HCT116 (cell line): ENCODE measurements around the gene SLC34A2. TPM values are rescaled to one million over a fixed set of nuclear protein-coding genes. Genes with fewer than 3 reads are reported as not detected.

Experiments used
- ATAC-seq: fragments of 200-7000 bp; cut with Tn5 transposase; 2 replicates; pipeline ENCODE4 v1.9.1; 2020; ENCODE audit warnings: mild to moderate bottlenecking, moderate library complexity
- BruUV-seq: library from RNA; stranded (reverse); fragments of 400-500 nt; replicated peaks from 2 replicates; lab custom pipeline; 2021; lab: Mats Ljungman, UMichigan
- CTCF ChIA-PET: fragments of 300-600 bp; sonication (Branson Sonifier 250); formaldehyde crosslinking; loops from one replicate; lab custom pipeline; 2021; ENCODE audit warnings: antibody characterized with exemption; lab: Charles Lee
- POLR2A ChIA-PET: fragments of 300-600, 350-600 bp; sonication (Branson Sonifier 250); formaldehyde crosslinking; loops from one replicate; lab custom pipeline; 2021; ENCODE audit warnings: antibody characterized with exemption; lab: Charles Lee
- RAD21 ChIA-PET, 2 experiments: fragments of 300-600 bp; sonication (Branson Sonifier 250); formaldehyde crosslinking; loops; one replicate each; lab custom pipeline; 2023; ENCODE audit warnings: low total read pairs in 2 of 2; ENCODE audit not compliant: uncharacterized antibody in 2 of 2, unreplicated experiment in 2 of 2, low non-redundant PET in 1 of 2; lab: Charles Lee
- DNase-seq: peaks from one replicate; pipeline ENCODE4 v3.0.0-alpha.2; 2010; ENCODE audit warnings: low read depth, low spot score
- H2AFZ ChIP-seq: fragments of 200-600 bp; shearing (Covaris generic), sonication (generic); 2 replicates; pipeline ENCODE4 v1.6.1; 2017; ENCODE audit warnings: low read depth, mixed run types, mixed read lengths, antibody characterized with exemption, low read length; ENCODE audit not compliant: poor library complexity, severe bottlenecking
- H3K27ac ChIP-seq: 2 replicates; pipeline ENCODE4 v1.5.1; 2012; ENCODE audit warnings: low read depth, low read length
- H3K27me3 ChIP-seq: fragments of 200-600 bp; sonication (generic); 2 replicates; pipeline ENCODE4 v1.6.1; 2016; ENCODE audit warnings: mixed run types, low read length, mixed read lengths; ENCODE audit not compliant: insufficient read depth
- H3K36me3 ChIP-seq, 2 experiments: fragments of 200-500 bp in 1 of 2; fragments of 200-600 bp in 1 of 2; sonication (Bioruptor generic) in 1 of 2; sonication (generic) in 1 of 2; 2 replicates each; pipeline versions ENCODE4 v1.5.1 to v1.6.1; 2014 to 2016; ENCODE audit warnings: low read length in 2 of 2, inconsistent platforms in 1 of 2, mixed read lengths in 1 of 2, mixed run types in 1 of 2; ENCODE audit not compliant: insufficient read depth in 2 of 2, control insufficient read depth in 1 of 2
- H3K4me1 ChIP-seq, 2 experiments: fragments of 200-600 bp in 1 of 2; sonication (generic) in 1 of 2; 2 replicates each; pipeline versions ENCODE4 v1.5.1 to v1.6.1; 2012 to 2017; ENCODE audit warnings: low read length in 2 of 2, inconsistent platforms in 1 of 2, mild to moderate bottlenecking in 1 of 2, mixed read lengths in 1 of 2, mixed run types in 1 of 2, moderate library complexity in 1 of 2; ENCODE audit not compliant: insufficient read depth in 2 of 2, control insufficient read depth in 1 of 2
- H3K4me2 ChIP-seq: fragments of 200-600 bp; sonication (generic); 2 replicates; pipeline ENCODE4 v1.6.1; 2017; ENCODE audit warnings: mixed run types, low read length, mixed read lengths
- H3K4me3 ChIP-seq, 2 experiments: fragments of 200-600 bp in 1 of 2; sonication (generic) in 1 of 2; replicated peaks in 1 of 2; 2 replicates each; pipeline ENCODE4 v1.5.1; 2011 to 2016; ENCODE audit warnings: low read length in 2 of 2, control low read depth in 1 of 2, low read depth in 1 of 2, mild to moderate bottlenecking in 1 of 2, mixed read lengths in 1 of 2, mixed run types in 1 of 2
- H3K79me2 ChIP-seq: fragments of 200-600 bp; sonication (generic); 2 replicates; pipeline ENCODE4 v1.6.1; 2017; ENCODE audit warnings: mild to moderate bottlenecking, mixed run types, low read length, moderate library complexity, mixed read lengths; ENCODE audit not compliant: insufficient read depth
- H3K9ac ChIP-seq: fragments of 200-600 bp; sonication (generic); 2 replicates; pipeline ENCODE4 v1.6.1; 2016; ENCODE audit warnings: low read length, mixed read lengths
- H3K9me2 ChIP-seq: fragments of 200-600 bp; sonication (generic), shearing (Covaris generic); 2 replicates; pipeline ENCODE4 v1.6.1; 2017; ENCODE audit warnings: mixed run types, mild to moderate bottlenecking, moderate library complexity; ENCODE audit not compliant: insufficient read depth
- H3K9me3 ChIP-seq, 2 experiments: fragments of 200-500 bp in 1 of 2; fragments of 200-600 bp in 1 of 2; sonication (Bioruptor generic) in 1 of 2; sonication (generic) in 1 of 2; 2 replicates each; pipeline ENCODE4 v1.6.1; 2014 to 2017; ENCODE audit warnings: low read length in 2 of 2, mixed read lengths in 2 of 2, inconsistent platforms in 1 of 2, low read depth in 1 of 2, mild to moderate bottlenecking in 1 of 2, mixed run types in 1 of 2, moderate library complexity in 1 of 2; ENCODE audit not compliant: control insufficient read depth in 1 of 2, insufficient read depth in 1 of 2
- H4K20me1 ChIP-seq: fragments of 200-600 bp; sonication (generic), shearing (Covaris generic); 2 replicates; pipeline ENCODE4 v1.6.1; 2017; ENCODE audit warnings: mixed run types, mild to moderate bottlenecking, moderate library complexity; ENCODE audit not compliant: insufficient read depth
- ATF3 ChIP-seq: IDR thresholded peaks from 2 replicates; pipeline ENCODE4 v1.6.1; 2012
- CBX3 ChIP-seq: IDR thresholded peaks from 2 replicates; pipeline ENCODE4 v1.6.1; 2012; ENCODE audit warnings: low read depth
- CTCF ChIP-seq, 3 experiments: fragments of 200-600 bp in 1 of 3; sonication (generic) in 1 of 3; IDR thresholded peaks in 2 of 3; conservative IDR thresholded peaks in 1 of 3; 2 replicates each; pipeline ENCODE4 v1.5.1; 2012 to 2017; ENCODE audit warnings: low read depth in 2 of 3, low read length in 2 of 3, antibody characterized with exemption in 1 of 3, borderline replicate concordance in 1 of 3, control low read depth in 1 of 3, mild to moderate bottlenecking in 1 of 3, mixed read lengths in 1 of 3, mixed run types in 1 of 3, moderate library complexity in 1 of 3; ENCODE audit not compliant: insufficient read depth in 1 of 3
- EGR1 ChIP-seq: IDR thresholded peaks from 2 replicates; pipeline ENCODE4 v1.6.1; 2012; ENCODE audit warnings: low read depth
- ELF1 ChIP-seq: IDR thresholded peaks from 2 replicates; pipeline ENCODE4 v1.6.1; 2012; ENCODE audit warnings: low read depth, borderline replicate concordance
- EZH2 ChIP-seq: fragments of 200-600 bp; sonication (generic); IDR thresholded peaks from 2 replicates; pipeline ENCODE4 v1.6.1; 2017; ENCODE audit warnings: antibody characterized with exemption, mixed run types
- FOSL1 ChIP-seq: IDR thresholded peaks from 2 replicates; pipeline ENCODE4 v1.6.1; 2012; ENCODE audit warnings: low read depth
- JUND ChIP-seq: IDR thresholded peaks from 2 replicates; pipeline ENCODE4 v1.6.1; 2012
- POLR2A ChIP-seq: IDR thresholded peaks from 2 replicates; pipeline ENCODE4 v1.7.0; 2011; ENCODE audit warnings: borderline replicate concordance; ENCODE audit not compliant: insufficient read depth, insufficient read length; ENCODE audit errors: extremely low read depth
- POLR2AphosphoS5 ChIP-seq: IDR thresholded peaks from 2 replicates; pipeline ENCODE4 v1.6.1; 2011; ENCODE audit warnings: mild to moderate bottlenecking, low read depth, low read length, moderate library complexity
- RAD21 ChIP-seq: IDR thresholded peaks from 2 replicates; pipeline ENCODE4 v1.6.1; 2012; ENCODE audit warnings: low read depth, mild to moderate bottlenecking
- SP1 ChIP-seq: IDR thresholded peaks from 2 replicates; pipeline ENCODE4 v1.6.1; 2012; ENCODE audit warnings: low read depth
- SRF ChIP-seq: IDR thresholded peaks from 2 replicates; pipeline ENCODE4 v1.6.1; 2012; ENCODE audit warnings: low read depth
- YY1 ChIP-seq: IDR thresholded peaks from 2 replicates; pipeline ENCODE4 v1.6.1; 2011; ENCODE audit warnings: low read length, low read depth, moderate library complexity, mild to moderate bottlenecking; ENCODE audit not compliant: insufficient replicate concordance; ENCODE audit errors: extremely low read depth
- ZBTB33 ChIP-seq: IDR thresholded peaks from 2 replicates; pipeline ENCODE4 v1.6.1; 2011; ENCODE audit warnings: mild to moderate bottlenecking, low read length, moderate library complexity; ENCODE audit not compliant: insufficient replicate concordance; ENCODE audit errors: extremely low read depth
- ZFX ChIP-seq: fragments of 450-650 bp; IDR thresholded peaks from 2 replicates; pipeline ENCODE4 v1.6.1; 2017
- ZNF274 ChIP-seq: fragments of 200-500 bp; sonication (Bioruptor generic); IDR thresholded peaks from 2 replicates; pipeline ENCODE4 v1.6.1; 2014; ENCODE audit warnings: mild to moderate bottlenecking, low read depth, low read length, inconsistent platforms
- intact Hi-C: fragments of 100-400 bp; cut with micrococcal nuclease; formaldehyde crosslinking; loops from 2 replicates; pipeline ENCODE4 v1.10.0; 2022
- total RNA-seq: library from RNA; stranded (reverse); gene quantifications from one replicate; pipeline ENCODE4 v1.2.1, GENCODE V29; 2021; ENCODE audit not compliant: unreplicated experiment

The SLC34A2 gene
- total RNA-seq, 1 experiment from 2014 or later = 2.2 TPM

GRCh38 chr4:25696409-25696808, 40.8 kb downstream of the SLC34A2 start:
- TF ChIP-seq POLR2A (no peak), SRF (no peak), ATF3 (no peak), EZH2 (no peak), ZNF274 (no peak), SP1 (no peak), CTCF (IDR thresholded peaks at IDR 0.05 in 2 of 3, conservative IDR thresholded peaks at IDR 0.05 in 1 of 3; ENCODE audit: borderline replicate concordance in 1 of 3, insufficient read depth in 1 of 3, low read depth in 2 of 3, low read length in 2 of 3) (no peak), JUND (no peak), POLR2AphosphoS5 (no peak), CBX3 (no peak), EGR1 (no peak), YY1 (no peak), ZFX (no peak), FOSL1 (no peak), RAD21 (no peak), ELF1 (no peak), ZBTB33 (no peak)
- Histone ChIP-seq H3K4me2 (no peak overlapping the region), H3K9me3 (no peaks in the 10 kb centered on the region), H3K27me3 (no peaks in the 10 kb centered on the region), H2AFZ (no peak overlapping the region), H3K4me3 (no peak overlapping the region), H3K4me1 (no peaks in the 10 kb centered on the region), H3K9me2 (no peaks in the 10 kb centered on the region), H3K9ac (no peak overlapping the region), H4K20me1 (no peaks in the 10 kb centered on the region), H3K36me3 (no peaks in the 10 kb centered on the region), H3K27ac (no peak overlapping the region), H3K79me2 (no peaks in the 10 kb centered on the region)
- intact Hi-C loops = no loop called here
- CTCF ChIA-PET = no interaction called here
- BruUV-seq = no TSS peak
- DNase-seq (no peak), ATAC-seq (no peak)
- RAD21 ChIA-PET = no interaction called here
- POLR2A ChIA-PET = no interaction called here
